Tibial artery (tissue), 4 donors: ENCODE results near the gene ADAM23.

Source experiments
- DNase-seq, 2 donors: peaks; one replicate each; pipeline ENCODE4 v3.0.0-alpha.2; 2019
- H3K27ac ChIP-seq, 2 donors: fragments of 200-600 bp; sonication (generic) in 1 of 2; 1 replicate in 1 of 2; 2 replicates in 1 of 2; pipeline ENCODE4 v1.5.1; 2018 to 2019; ENCODE audit warnings: mild to moderate bottlenecking in 1 of 2
- H3K27me3 ChIP-seq, 2 donors: fragments of 200-600 bp; sonication (generic) in 1 of 2; one replicate each; pipeline versions ENCODE4 v1.5.1 to v1.6.0; 2016 to 2019
- H3K36me3 ChIP-seq, 3 donors: fragments of 200-600 bp; sonication (generic) in 2 of 3; one replicate each; pipeline ENCODE4 v1.5.1; 2016 to 2019; ENCODE audit warnings: mild to moderate bottlenecking in 2 of 3
- H3K4me1 ChIP-seq, 4 donors: fragments of 200-600 bp; sonication (generic) in 2 of 4; 1 replicate in 3 of 4; 2 replicates in 1 of 4; pipeline ENCODE4 v1.5.1; 2016 to 2019
- H3K4me3 ChIP-seq, 2 donors: fragments of 200-600 bp; sonication (generic) in 1 of 2; 1 replicate in 1 of 2; 2 replicates in 1 of 2; pipeline ENCODE4 v1.5.1; 2018 to 2019; ENCODE audit warnings: mild to moderate bottlenecking in 2 of 2
- H3K9me3 ChIP-seq, 3 donors: fragments of 200-600 bp; sonication (generic) in 1 of 3; one replicate each; pipeline ENCODE4 v1.5.1; 2016 to 2019
- intact Hi-C: fragments of 100-400 bp; cut with DNase I; formaldehyde crosslinking; loops from one replicate; pipeline ENCODE4 v1.15.0; 2023; ENCODE audit warnings: low total_unique reads
- TF ChIP-seq, protein P1 (sequence below), 2 experiments: fragments of 200-600 bp in 1 of 2; fragments of 450-650 bp in 1 of 2; IDR thresholded peaks; one replicate each; pipeline ENCODE4 v1.5.1; 2017 to 2019; ENCODE audit warnings: antibody characterized with exemption in 2 of 2, mild to moderate bottlenecking in 1 of 2, moderate library complexity in 1 of 2

Gene ADAM23

DNA sequence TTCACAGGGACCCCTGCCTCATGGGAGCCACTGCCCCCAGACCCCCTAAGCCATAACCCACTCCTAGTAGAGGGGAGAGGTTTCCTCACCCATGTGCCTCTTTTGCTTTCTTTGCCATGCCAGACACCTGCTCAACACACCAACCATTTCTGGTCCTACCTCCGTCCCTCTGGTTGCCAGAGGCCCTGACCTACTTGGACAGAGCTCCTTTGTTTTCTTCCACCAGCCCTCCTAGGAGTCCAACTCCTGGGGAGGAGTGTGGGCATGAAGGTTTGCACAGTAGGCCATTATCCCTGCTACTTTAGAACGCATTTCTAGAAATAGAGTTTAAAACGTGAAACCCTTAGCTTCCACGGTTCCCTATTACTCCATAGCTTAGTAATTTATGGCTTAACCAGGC is 122.3 kb downstream of the ADAM23 start:
- H3K4me3 ChIP-seq = no peak overlapping the region
- no peak for DNase-seq
- H3K36me3 ChIP-seq = no peaks in the 10 kb centered on the region
- TF ChIP-seq, protein P1, sequence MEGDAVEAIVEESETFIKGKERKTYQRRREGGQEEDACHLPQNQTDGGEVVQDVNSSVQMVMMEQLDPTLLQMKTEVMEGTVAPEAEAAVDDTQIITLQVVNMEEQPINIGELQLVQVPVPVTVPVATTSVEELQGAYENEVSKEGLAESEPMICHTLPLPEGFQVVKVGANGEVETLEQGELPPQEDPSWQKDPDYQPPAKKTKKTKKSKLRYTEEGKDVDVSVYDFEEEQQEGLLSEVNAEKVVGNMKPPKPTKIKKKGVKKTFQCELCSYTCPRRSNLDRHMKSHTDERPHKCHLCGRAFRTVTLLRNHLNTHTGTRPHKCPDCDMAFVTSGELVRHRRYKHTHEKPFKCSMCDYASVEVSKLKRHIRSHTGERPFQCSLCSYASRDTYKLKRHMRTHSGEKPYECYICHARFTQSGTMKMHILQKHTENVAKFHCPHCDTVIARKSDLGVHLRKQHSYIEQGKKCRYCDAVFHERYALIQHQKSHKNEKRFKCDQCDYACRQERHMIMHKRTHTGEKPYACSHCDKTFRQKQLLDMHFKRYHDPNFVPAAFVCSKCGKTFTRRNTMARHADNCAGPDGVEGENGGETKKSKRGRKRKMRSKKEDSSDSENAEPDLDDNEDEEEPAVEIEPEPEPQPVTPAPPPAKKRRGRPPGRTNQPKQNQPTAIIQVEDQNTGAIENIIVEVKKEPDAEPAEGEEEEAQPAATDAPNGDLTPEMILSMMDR (IDR thresholded peaks at IDR 0.05) = no peak
- intact Hi-C loops = no loop called here
- no peaks in the 10 kb centered on the region for H3K4me1 ChIP-seq
- no peaks in the 10 kb centered on the region for H3K27me3 ChIP-seq
- H3K9me3 ChIP-seq = no peaks in the 10 kb centered on the region
- no peak overlapping the region for H3K27ac ChIP-seq

DNA sequence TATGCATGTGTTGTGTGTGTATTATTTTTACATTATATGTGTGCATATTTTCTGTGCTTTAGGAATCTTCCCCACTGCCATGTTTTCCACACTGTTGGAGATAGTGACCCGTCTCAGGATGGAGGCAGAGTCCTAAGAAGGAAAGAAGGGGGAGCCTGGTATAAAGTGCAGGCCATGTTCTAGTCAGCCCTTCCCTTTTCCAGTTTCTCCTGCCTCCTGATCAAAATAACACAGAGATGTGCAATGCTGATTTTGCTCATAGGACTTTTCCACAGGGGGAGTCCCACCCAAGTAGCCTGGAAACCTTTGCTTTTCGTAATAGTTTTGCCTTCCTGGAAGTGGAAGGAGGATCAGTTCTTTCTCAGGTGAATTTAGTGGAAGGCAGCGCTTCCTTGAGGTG is 126.1 kb downstream of the ADAM23 start:
- DNase-seq = no peak
- Histone ChIP-seq H3K4me3 (no peak overlapping the region), H3K36me3 (no peaks in the 10 kb centered on the region), H3K27ac (no peak overlapping the region), H3K9me3 (no peaks in the 10 kb centered on the region), H3K27me3 (no peaks in the 10 kb centered on the region), H3K4me1 (no peaks in the 10 kb centered on the region)
- TF ChIP-seq, protein P1 (IDR thresholded peaks at IDR 0.05) = no peak
- intact Hi-C loops = no loop called here

DNA sequence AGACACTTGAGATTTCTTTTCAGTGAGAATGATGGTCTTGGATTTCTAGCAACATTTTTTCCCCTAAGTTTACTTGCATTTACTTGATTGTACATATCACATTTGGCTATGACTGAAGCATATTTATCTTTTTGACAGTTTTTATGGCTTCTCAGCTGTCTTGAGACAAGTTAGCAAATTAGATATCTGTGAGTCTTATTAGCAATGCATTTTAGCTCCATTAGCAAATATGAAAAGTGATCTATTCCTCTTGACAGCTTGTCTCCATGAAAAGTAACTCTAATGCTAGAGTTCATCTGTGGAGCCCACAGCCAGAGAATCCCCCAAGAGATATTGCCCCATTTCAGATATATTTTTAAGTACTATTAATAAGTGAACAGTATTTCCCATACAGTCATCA is 126.9 kb downstream of the ADAM23 start:
- no peak for DNase-seq
- Histone ChIP-seq H3K27me3 (no peaks in the 10 kb centered on the region), H3K4me3 (no peak overlapping the region), H3K4me1 (no peaks in the 10 kb centered on the region), H3K9me3 (no peaks in the 10 kb centered on the region), H3K36me3 (no peaks in the 10 kb centered on the region), H3K27ac (no peak overlapping the region)
- intact Hi-C loops = no loop called here
- TF ChIP-seq, protein P1 (IDR thresholded peaks at IDR 0.05) = no peak

GRCh38 chr2:206572725-206573124 is 129.4 kb downstream of the ADAM23 start:
- Histone ChIP-seq H3K27ac (no peak overlapping the region), H3K4me3 (no peak overlapping the region), H3K9me3 (no peaks in the 10 kb centered on the region), H3K4me1 (no peaks in the 10 kb centered on the region), H3K36me3 (no peaks in the 10 kb centered on the region), H3K27me3 (no peaks in the 10 kb centered on the region)
- intact Hi-C loops = no loop called here
- no peak for DNase-seq
- TF ChIP-seq, protein P1 (IDR thresholded peaks at IDR 0.05) = no peak

GRCh38 chr2:206573793-206574192 is 130.5 kb downstream of the ADAM23 start:
- TF ChIP-seq, protein P1 (IDR thresholded peaks at IDR 0.05) = no peak
- H3K27me3 ChIP-seq = no peaks in the 10 kb centered on the region
- no peak overlapping the region for H3K4me3 ChIP-seq
- H3K4me1 ChIP-seq = no peaks in the 10 kb centered on the region
- no peak overlapping the region for H3K27ac ChIP-seq
- intact Hi-C loops = no loop called here
- H3K9me3 ChIP-seq = no peaks in the 10 kb centered on the region
- no peaks in the 10 kb centered on the region for H3K36me3 ChIP-seq
- no peak for DNase-seq
